Endothelial cell of umbilical vein (primary cell): ENCODE measurements around the gene GFPT2. TPM values are rescaled to one million over a fixed set of nuclear protein-coding genes. Genes with fewer than 3 reads are reported as not detected.

ENCODE experiments used
- BruUV-seq: library from RNA; stranded (reverse); fragments of 400-500 nt; replicated peaks from 2 replicates; lab custom pipeline; 2021; lab: Mats Ljungman, UMichigan
- CTCF ChIA-PET: fragments of 300-600, 350-600 bp; sonication (Branson Sonifier 250); formaldehyde crosslinking; loops from one replicate; lab custom pipeline; 2021; ENCODE audit warnings: antibody characterized with exemption, inconsistent platforms; lab: Charles Lee
- POLR2A ChIA-PET: fragments of 300-600, 350-600 bp; sonication (Branson Sonifier 250); formaldehyde crosslinking; loops from one replicate; lab custom pipeline; 2021; ENCODE audit warnings: antibody characterized with exemption, inconsistent platforms; lab: Charles Lee
- DNase-seq: peaks from one replicate; pipeline ENCODE4 v3.0.0-alpha.2; 2011; ENCODE audit warnings: low read depth, low spot score
- FAIRE-seq: peaks from 2 replicates; lab custom pipeline; 2011; peaks lifted over from hg19 to GRCh38; lab: Jason Lieb, UNC
- H2AFZ ChIP-seq: 2 replicates; pipeline ENCODE4 v1.6.0; 2012; ENCODE audit warnings: low read depth, low read length, control low read depth, inconsistent platforms
- H3K27ac ChIP-seq: 2 replicates; pipeline ENCODE4 v1.5.1; 2011; ENCODE audit warnings: low read depth, mild to moderate bottlenecking, control low read depth, low read length, moderate library complexity; ENCODE audit not compliant: insufficient read depth
- H3K27me3 ChIP-seq, 2 experiments: 2 replicates each; pipeline versions ENCODE4 v1.6.0 to v1.6.1; 2011; ENCODE audit warnings: low read length in 2 of 2, mixed read lengths in 1 of 2; ENCODE audit not compliant: control insufficient read depth in 2 of 2, insufficient read depth in 2 of 2
- H3K36me3 ChIP-seq, 2 experiments: 2 replicates in 1 of 2; 3 replicates in 1 of 2; pipeline ENCODE4 v1.5.1; 2011; ENCODE audit warnings: low read length in 2 of 2, mild to moderate bottlenecking in 1 of 2, moderate library complexity in 1 of 2; ENCODE audit not compliant: control insufficient read depth in 2 of 2, insufficient read depth in 2 of 2; ENCODE audit errors: extremely low read depth in 1 of 2
- H3K4me1 ChIP-seq: 3 replicates; pipeline ENCODE4 v1.5.1; 2011; ENCODE audit warnings: mild to moderate bottlenecking, low read length; ENCODE audit not compliant: control insufficient read depth, insufficient read depth; ENCODE audit errors: extremely low read depth
- H3K4me2 ChIP-seq: 2 replicates; pipeline ENCODE4 v1.6.1; 2011; ENCODE audit warnings: low read length, control low read depth, mixed read lengths; ENCODE audit not compliant: insufficient read depth
- H3K4me3 ChIP-seq, 3 experiments: fragments of 200-600 bp in 1 of 3; sonication (generic), shearing (Covaris generic) in 1 of 3; replicated peaks in 1 of 3; 2 replicates each; pipeline ENCODE4 v1.5.1; 2011 to 2016; ENCODE audit warnings: control low read depth in 3 of 3, low read length in 3 of 3, mild to moderate bottlenecking in 2 of 3, inconsistent platforms in 1 of 3, low read depth in 1 of 3, moderate library complexity in 1 of 3; ENCODE audit not compliant: insufficient read depth in 1 of 3
- H3K79me2 ChIP-seq: 2 replicates; pipeline ENCODE4 v1.6.0; 2012; ENCODE audit warnings: low read length, inconsistent platforms; ENCODE audit not compliant: control insufficient read depth, insufficient read depth
- H3K9ac ChIP-seq: replicated peaks from 2 replicates; pipeline ENCODE3; 2011; ENCODE audit warnings: low read length, control low read depth; ENCODE audit not compliant: insufficient read depth; ENCODE audit errors: extremely low read depth
- H3K9me1 ChIP-seq: replicated peaks from 3 replicates; pipeline ENCODE4 v1.6.0; 2011; ENCODE audit warnings: mild to moderate bottlenecking, low read length; ENCODE audit not compliant: control insufficient read depth, insufficient read depth; ENCODE audit errors: extremely low read depth
- H3K9me3 ChIP-seq: replicated peaks from 2 replicates; pipeline ENCODE4 v1.5.1; 2012; ENCODE audit warnings: low read length, inconsistent platforms; ENCODE audit not compliant: control insufficient read depth, insufficient read depth
- H4K20me1 ChIP-seq: replicated peaks from 2 replicates; pipeline ENCODE3; 2011; ENCODE audit warnings: mild to moderate bottlenecking, low read length; ENCODE audit not compliant: control insufficient read depth, insufficient read depth; ENCODE audit errors: extremely low read depth
- EZH2 ChIP-seq: IDR thresholded peaks from 2 replicates; pipeline ENCODE4 v1.6.1; 2012; ENCODE audit warnings: borderline replicate concordance, low read depth, mild to moderate bottlenecking, moderate library complexity, low read length, inconsistent platforms; ENCODE audit not compliant: severe bottlenecking
- FOS ChIP-seq: IDR thresholded peaks from 2 replicates; pipeline ENCODE4 v1.6.1; 2011; ENCODE audit warnings: mild to moderate bottlenecking, low read length, moderate library complexity, borderline replicate concordance; ENCODE audit not compliant: insufficient read depth
- GATA2 ChIP-seq: IDR thresholded peaks from 2 replicates; pipeline ENCODE4 v1.7.0; 2011; ENCODE audit warnings: low read depth, mild to moderate bottlenecking, moderate library complexity, mixed read lengths, low read length; ENCODE audit not compliant: insufficient read length, insufficient read depth
- JUN ChIP-seq: IDR thresholded peaks from 2 replicates; pipeline ENCODE4 v1.6.1; 2011; ENCODE audit warnings: borderline replicate concordance, low read depth; ENCODE audit not compliant: insufficient read length, insufficient read depth
- MYC ChIP-seq: IDR thresholded peaks from one replicate; pipeline ENCODE4 v1.6.1; 2011; ENCODE audit warnings: mild to moderate bottlenecking, low read depth, low read length
- POLR2A ChIP-seq: IDR thresholded peaks from 2 replicates; pipeline ENCODE4 v1.6.1; 2012; ENCODE audit warnings: low read depth, mild to moderate bottlenecking, control low read depth, low read length
- POLR2AphosphoS5 ChIP-seq: IDR thresholded peaks from 2 replicates; pipeline ENCODE4 v1.6.1; 2012; ENCODE audit warnings: low read depth, mild to moderate bottlenecking, control low read depth, low read length, moderate library complexity; ENCODE audit not compliant: insufficient read depth
- dilution Hi-C: fragments of 300-500 bp; cut with MboI; formaldehyde crosslinking; loops from one replicate; pipeline ENCODE4 v1.15.0; 2019; ENCODE audit warnings: low sequenced_read_pairs; ENCODE audit not compliant: extremely low pct_ligation_motif_present
- intact Hi-C: fragments of 100-400 bp; cut with micrococcal nuclease; formaldehyde crosslinking; loops from one replicate; pipeline ENCODE4 v1.10.0; 2022
- polyA plus RNA-seq, 4 experiments: library from polyadenylated mRNA; depleted of rRNA in 3 of 4; stranded (reverse) in 3 of 4; unstranded in 1 of 4; fragments of >200 nt; gene quantifications; 2 replicates each; pipeline versions ENCODE4 v1.2.1 to v1.2.3, GENCODE V29; 2011 to 2012; ENCODE audit warnings: missing spikeins in 1 of 4
- total RNA-seq: library from RNA; stranded (reverse); gene quantifications from 2 replicates; pipeline ENCODE4 v1.2.3, GENCODE V29; 2021
- TF ChIP-seq, protein P1 (sequence below), 2 donors: IDR thresholded peaks; 1 replicate in 1 of 2; 2 replicates in 1 of 2; pipeline ENCODE4 v1.5.1; 2011; ENCODE audit warnings: low read length in 2 of 2, mild to moderate bottlenecking in 2 of 2, moderate library complexity in 2 of 2, control low read depth in 1 of 2, inconsistent platforms in 1 of 2, low read depth in 1 of 2; ENCODE audit not compliant: insufficient read depth in 1 of 2; ENCODE audit errors: extremely low read depth in 1 of 2
- TF ChIP-seq, protein P2 (sequence below): IDR thresholded peaks from 2 replicates; pipeline ENCODE4 v1.6.1; 2011; ENCODE audit not compliant: insufficient read depth, insufficient read length

GFPT2 gene
- total and polyA plus RNA-seq, 2 donors (not counting 3 experiments of a cell fraction or from before 2014, with no cell fraction given), result 4.3 to 4.5 TPM

DNA sequence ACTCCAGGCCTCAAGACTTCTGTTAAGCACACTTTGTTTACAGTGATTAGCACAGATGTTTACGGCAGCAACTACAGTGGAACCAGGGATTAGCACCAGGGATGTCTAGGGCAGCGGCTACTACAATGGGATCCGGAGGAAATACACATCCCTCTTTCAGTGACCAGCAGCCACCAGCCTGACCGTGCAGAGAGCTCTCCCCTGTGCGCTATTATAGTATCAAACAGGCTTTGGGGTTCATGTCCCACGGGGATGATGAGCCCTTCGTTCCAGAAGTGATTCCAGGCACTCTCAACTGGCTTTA is 21.5 kb downstream of the GFPT2 start:
- Histone ChIP-seq H3K4me3 (no peak overlapping the region), H3K9me3 (no peaks in the 10 kb centered on the region), H3K79me2 (no peaks in the 10 kb centered on the region), H3K9ac (peak overlapping the region; percentile 33), H4K20me1 (no peaks in the 10 kb centered on the region), H3K27me3 (no peaks in the 10 kb centered on the region), H3K36me3 (no peaks in the 10 kb centered on the region), H3K9me1 (no peaks in the 10 kb centered on the region), H3K4me2 (peak overlapping the region; percentile 3), H3K27ac (peak overlapping the region; percentile 81), H3K4me1 (peaks cover 9% of the 10 kb centered on the region), H2AFZ (no peak overlapping the region)
- no peak for DNase-seq
- TF ChIP-seq FOS (no peak), EZH2 (no peak), JUN (no peak), POLR2A (no peak), GATA2 (no peak), MYC (no peak), POLR2AphosphoS5 (no peak)
- TF ChIP-seq, protein P1, sequence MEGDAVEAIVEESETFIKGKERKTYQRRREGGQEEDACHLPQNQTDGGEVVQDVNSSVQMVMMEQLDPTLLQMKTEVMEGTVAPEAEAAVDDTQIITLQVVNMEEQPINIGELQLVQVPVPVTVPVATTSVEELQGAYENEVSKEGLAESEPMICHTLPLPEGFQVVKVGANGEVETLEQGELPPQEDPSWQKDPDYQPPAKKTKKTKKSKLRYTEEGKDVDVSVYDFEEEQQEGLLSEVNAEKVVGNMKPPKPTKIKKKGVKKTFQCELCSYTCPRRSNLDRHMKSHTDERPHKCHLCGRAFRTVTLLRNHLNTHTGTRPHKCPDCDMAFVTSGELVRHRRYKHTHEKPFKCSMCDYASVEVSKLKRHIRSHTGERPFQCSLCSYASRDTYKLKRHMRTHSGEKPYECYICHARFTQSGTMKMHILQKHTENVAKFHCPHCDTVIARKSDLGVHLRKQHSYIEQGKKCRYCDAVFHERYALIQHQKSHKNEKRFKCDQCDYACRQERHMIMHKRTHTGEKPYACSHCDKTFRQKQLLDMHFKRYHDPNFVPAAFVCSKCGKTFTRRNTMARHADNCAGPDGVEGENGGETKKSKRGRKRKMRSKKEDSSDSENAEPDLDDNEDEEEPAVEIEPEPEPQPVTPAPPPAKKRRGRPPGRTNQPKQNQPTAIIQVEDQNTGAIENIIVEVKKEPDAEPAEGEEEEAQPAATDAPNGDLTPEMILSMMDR (IDR thresholded peaks at IDR 0.05; ENCODE audit: extremely low read depth in 1 of 2, insufficient read depth in 1 of 2, low read depth in 1 of 2, low read length in 2 of 2), result no peak
- TF ChIP-seq, protein P2, sequence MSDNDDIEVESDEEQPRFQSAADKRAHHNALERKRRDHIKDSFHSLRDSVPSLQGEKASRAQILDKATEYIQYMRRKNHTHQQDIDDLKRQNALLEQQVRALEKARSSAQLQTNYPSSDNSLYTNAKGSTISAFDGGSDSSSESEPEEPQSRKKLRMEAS, result no peak
- BruUV-seq, result TSS peak; percentile 62
- intact Hi-C loops (no loop called here), dilution Hi-C loops (no loop called here)
- CTCF ChIA-PET, result interaction anchor here (1.5 to 2.0 kb wide), 4 partner anchors 10 to 140 kb away, joined by 4 to 7 read pairs (median 6); no protein-coding TSS in a partner anchor
- POLR2A ChIA-PET, result no interaction called here
- FAIRE-seq, result no peak
